ENCODE results near the gene PLA1A.

- TF ChIP-seq, protein P1, sequence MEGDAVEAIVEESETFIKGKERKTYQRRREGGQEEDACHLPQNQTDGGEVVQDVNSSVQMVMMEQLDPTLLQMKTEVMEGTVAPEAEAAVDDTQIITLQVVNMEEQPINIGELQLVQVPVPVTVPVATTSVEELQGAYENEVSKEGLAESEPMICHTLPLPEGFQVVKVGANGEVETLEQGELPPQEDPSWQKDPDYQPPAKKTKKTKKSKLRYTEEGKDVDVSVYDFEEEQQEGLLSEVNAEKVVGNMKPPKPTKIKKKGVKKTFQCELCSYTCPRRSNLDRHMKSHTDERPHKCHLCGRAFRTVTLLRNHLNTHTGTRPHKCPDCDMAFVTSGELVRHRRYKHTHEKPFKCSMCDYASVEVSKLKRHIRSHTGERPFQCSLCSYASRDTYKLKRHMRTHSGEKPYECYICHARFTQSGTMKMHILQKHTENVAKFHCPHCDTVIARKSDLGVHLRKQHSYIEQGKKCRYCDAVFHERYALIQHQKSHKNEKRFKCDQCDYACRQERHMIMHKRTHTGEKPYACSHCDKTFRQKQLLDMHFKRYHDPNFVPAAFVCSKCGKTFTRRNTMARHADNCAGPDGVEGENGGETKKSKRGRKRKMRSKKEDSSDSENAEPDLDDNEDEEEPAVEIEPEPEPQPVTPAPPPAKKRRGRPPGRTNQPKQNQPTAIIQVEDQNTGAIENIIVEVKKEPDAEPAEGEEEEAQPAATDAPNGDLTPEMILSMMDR (conservative IDR thresholded peaks at IDR 0.05): no peak
- no peak for TF ChIP-seq EZH2 (IDR thresholded peaks at IDR 0.05; ENCODE audit: low read depth)
Observed at GRCh38 chr3:119613201-119613600, 15.5 kb downstream of the PLA1A start.

Data from PC-9 (cell line).